Aorta (tissue), 5 donors: ENCODE data around the gene CCNG2. TPM values are rescaled to one million over a fixed set of nuclear protein-coding genes. Genes with fewer than 3 reads are reported as not detected.

Source experiments
- ATAC-seq: fragments of 200-7000 bp; cut with Tn5 transposase; one replicate; pipeline ENCODE4 v1.9.1; 2022; ENCODE audit warnings: moderate library complexity; ENCODE audit not compliant: low FRiP score
- DNase-seq, 2 donors: peaks; one replicate each; pipeline ENCODE4 v3.0.0-alpha.2; 2020
- H3K27ac ChIP-seq, 2 donors: one replicate each; pipeline ENCODE4 v1.5.1; 2013; ENCODE audit warnings: low read length in 2 of 2, mild to moderate bottlenecking in 2 of 2, moderate library complexity in 2 of 2, control low read depth in 1 of 2, inconsistent platforms in 1 of 2, low read depth in 1 of 2
- H3K27me3 ChIP-seq, 2 donors: one replicate each; pipeline ENCODE4 v1.6.1; 2013; ENCODE audit warnings: control low read depth in 1 of 2, low read length in 1 of 2, mild to moderate bottlenecking in 1 of 2, moderate library complexity in 1 of 2; ENCODE audit not compliant: insufficient read depth in 2 of 2, control insufficient read depth in 1 of 2
- H3K36me3 ChIP-seq, 2 donors: one replicate each; pipeline ENCODE4 v1.6.1; 2013; ENCODE audit warnings: control low read depth in 1 of 2, low read length in 1 of 2, mild to moderate bottlenecking in 1 of 2; ENCODE audit not compliant: insufficient read depth in 2 of 2, control insufficient read depth in 1 of 2
- H3K4me1 ChIP-seq, 2 donors: one replicate each; pipeline ENCODE4 v1.6.1; 2013; ENCODE audit warnings: low read length in 2 of 2, control low read depth in 1 of 2, mild to moderate bottlenecking in 1 of 2, moderate library complexity in 1 of 2; ENCODE audit not compliant: insufficient read depth in 2 of 2, control insufficient read depth in 1 of 2
- H3K4me3 ChIP-seq, 2 donors: one replicate each; pipeline ENCODE4 v1.5.1; 2013; ENCODE audit warnings: low read length in 2 of 2, control low read depth in 1 of 2, mild to moderate bottlenecking in 1 of 2
- H3K9me3 ChIP-seq: one replicate; pipeline ENCODE4 v1.6.1; 2013; ENCODE audit warnings: mild to moderate bottlenecking, low read length; ENCODE audit not compliant: control insufficient read depth
- WGBS, 2 donors: extraction: QIAGEN DNeasy Blood & Tissue Kit; methylation state at CpG; one replicate each; pipeline ENCODE4 v1.1.7; 2013; 5-methylcytosine and 5-hydroxymethylcytosine counted together
- intact Hi-C, 2 donors: fragments of 100-400 bp; cut with DNase I; formaldehyde crosslinking; loops; one replicate each; pipeline versions ENCODE4 v1.14.2 to v1.15.0; 2022
- polyA plus RNA-seq, 2 donors: library from polyadenylated mRNA; stranded (reverse); fragments of 200-250 nt; gene quantifications; one replicate each; pipeline ENCODE4 v1.2.3, GENCODE V29; 2013
- total RNA-seq, 2 donors: library from RNA; stranded (reverse); fragmentation: NEBNext Ultra II Directional; extraction: Animal tissue kit (Norgen Biotek cat#: 25700); gene quantifications; one replicate each; pipeline ENCODE4 v1.2.1, GENCODE V29; 2021
- donor health status: healthy with polysubstance abuse.
- donor health status: Bipolar disorder and iron deficiency.
- donor health status: DM: no; HTN: no; CAD: no.
- donor health status: DM: no; HTN: no; CAD: no.
- donor health status: DM: yes; HTN: yes; CAD: no.

CCNG2 gene
- total and polyA plus RNA-seq, 4 donors: 28.8 to 57.5 (median 42.6) TPM

DNA sequence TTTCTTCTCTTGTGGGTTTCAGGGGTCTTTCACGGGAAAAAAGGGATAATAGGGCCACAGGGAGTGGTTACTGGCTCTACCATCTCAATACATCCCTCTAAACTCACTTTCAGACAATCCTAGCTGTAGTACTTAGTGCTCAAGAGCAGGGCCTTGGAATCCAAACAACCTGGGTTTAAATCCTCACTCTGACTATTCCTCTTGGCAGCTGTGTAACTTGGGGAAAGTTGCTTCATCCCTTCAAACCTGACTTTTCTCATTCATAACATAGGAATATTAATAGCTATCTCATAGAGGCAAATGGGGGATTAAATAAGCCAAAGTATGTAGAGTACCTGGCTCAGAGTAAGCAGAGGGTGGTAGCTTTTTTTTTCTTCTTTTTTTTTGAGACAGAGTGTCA is 32.4 kb downstream of the CCNG2 start:
- intact Hi-C loops: no loop called here
- DNase-seq (no peak), ATAC-seq (no peak)
- 78 to 93% methylated on average over 1 of the region's 1 CpG for WGBS, 2 donors
- Histone ChIP-seq H3K36me3 (no peaks in the 10 kb centered on the region), H3K27me3 (peaks cover 0 to 2% of the 10 kb centered on the region in 2 donors), H3K4me3 (no peak overlapping the region), H3K27ac (no peak overlapping the region), H3K9me3 (no peaks in the 10 kb centered on the region), H3K4me1 (no peaks in the 10 kb centered on the region)

DNA sequence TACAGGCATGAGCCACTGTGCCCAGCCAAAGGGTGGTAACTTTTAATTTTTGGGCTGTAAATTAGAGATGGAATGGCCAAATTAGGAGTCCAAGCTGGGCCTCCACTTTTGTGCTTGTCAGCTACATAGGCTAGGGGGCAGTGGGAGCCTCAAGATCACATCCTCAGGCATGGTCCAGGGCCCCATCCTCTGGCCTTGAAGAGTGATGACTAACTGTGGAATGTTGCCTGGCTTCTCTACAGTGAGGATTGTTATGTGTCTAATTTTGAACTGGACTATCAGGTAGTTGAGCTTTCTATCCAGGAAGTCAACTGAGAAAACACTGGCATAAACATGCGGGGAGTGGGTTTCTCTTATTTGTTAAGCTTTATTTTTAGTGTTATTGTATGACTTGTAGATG is 33.0 kb downstream of the CCNG2 start:
- 100% methylated on average over 1 of the region's 1 CpG for WGBS, 2 donors
- DNase-seq (no peak), ATAC-seq (no peak)
- no peaks in the 10 kb centered on the region for H3K36me3 ChIP-seq
- H3K9me3 ChIP-seq: no peaks in the 10 kb centered on the region
- no peak overlapping the region for H3K4me3 ChIP-seq
- peaks cover 0 to 2% of the 10 kb centered on the region in 2 donors for H3K27me3 ChIP-seq
- intact Hi-C loops: no loop called here
- H3K27ac ChIP-seq: no peak overlapping the region
- no peaks in the 10 kb centered on the region for H3K4me1 ChIP-seq

DNA sequence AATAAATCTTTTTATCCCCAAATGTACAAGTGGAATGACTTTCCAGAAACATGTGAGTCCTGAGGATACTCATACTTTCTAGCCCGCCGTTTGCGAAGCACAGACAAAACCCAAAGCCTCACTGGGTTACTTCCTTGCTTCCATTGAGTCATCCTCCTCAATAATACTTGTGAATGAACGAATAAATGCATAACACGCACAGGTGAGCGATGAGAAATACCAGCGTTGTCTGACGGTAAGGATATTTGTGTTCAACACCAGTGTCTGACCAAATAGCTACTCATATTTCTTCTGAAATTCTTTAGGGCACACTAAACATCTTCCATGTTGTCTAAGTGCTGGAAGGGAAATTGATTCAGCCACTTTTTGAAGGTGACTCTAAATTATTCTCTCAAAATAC is 36.0 kb downstream of the CCNG2 start:
- no peaks in the 10 kb centered on the region for H3K9me3 ChIP-seq
- H3K4me3 ChIP-seq: no peak overlapping the region
- intact Hi-C loops: no loop called here
- H3K27ac ChIP-seq: no peak overlapping the region
- DNase-seq: no peak
- no peaks in the 10 kb centered on the region for H3K36me3 ChIP-seq
- H3K4me1 ChIP-seq: no peaks in the 10 kb centered on the region
- H3K27me3 ChIP-seq: peaks cover 0 to 2% of the 10 kb centered on the region in 2 donors
- 86 to 91% methylated on average over 8 of the region's 8 CpGs for WGBS, 2 donors
- ATAC-seq: no peak

DNA sequence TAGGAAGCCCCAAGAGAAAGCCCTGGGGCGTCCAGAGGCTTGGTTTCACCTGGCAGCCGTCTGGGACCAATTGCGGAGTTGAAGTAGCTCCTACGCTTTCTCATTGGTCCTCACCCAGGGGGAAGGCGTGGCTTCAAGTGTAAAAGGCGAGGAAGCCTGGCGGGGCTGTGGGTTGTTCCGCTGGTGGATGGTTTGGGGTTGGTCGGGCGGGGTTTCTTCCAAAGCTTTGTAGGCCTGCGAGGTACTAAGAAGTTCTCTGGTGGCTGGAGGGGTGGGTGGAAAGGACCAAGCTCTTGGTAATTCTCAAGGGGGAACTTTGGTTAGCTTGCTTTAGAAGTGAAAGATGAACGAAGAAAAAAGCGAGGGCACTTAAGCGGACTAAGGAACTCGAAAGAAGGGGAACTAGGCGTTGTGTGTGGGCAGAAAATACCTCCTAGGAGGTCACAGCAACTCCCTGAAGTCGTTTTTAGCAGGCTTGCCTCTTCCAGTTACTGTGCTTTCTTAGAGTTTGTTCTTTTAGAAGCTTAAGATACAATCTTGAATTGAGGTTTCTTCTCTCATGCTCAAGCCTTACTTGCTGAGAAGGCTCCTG is 36.6 kb downstream of the CCNG2 start:
- Histone ChIP-seq H3K27ac (no peak overlapping the region), H3K4me3 (no peak overlapping the region), H3K4me1 (no peaks in the 10 kb centered on the region), H3K9me3 (no peaks in the 10 kb centered on the region), H3K36me3 (no peaks in the 10 kb centered on the region), H3K27me3 (peaks cover 0 to 2% of the 10 kb centered on the region in 2 donors)
- intact Hi-C loops: no loop called here
- DNase-seq (peak; percentile 76 to 81), ATAC-seq (no peak)
- WGBS, 2 donors: 55 to 73% methylated on average over 17 of the region's 17 CpGs

DNA sequence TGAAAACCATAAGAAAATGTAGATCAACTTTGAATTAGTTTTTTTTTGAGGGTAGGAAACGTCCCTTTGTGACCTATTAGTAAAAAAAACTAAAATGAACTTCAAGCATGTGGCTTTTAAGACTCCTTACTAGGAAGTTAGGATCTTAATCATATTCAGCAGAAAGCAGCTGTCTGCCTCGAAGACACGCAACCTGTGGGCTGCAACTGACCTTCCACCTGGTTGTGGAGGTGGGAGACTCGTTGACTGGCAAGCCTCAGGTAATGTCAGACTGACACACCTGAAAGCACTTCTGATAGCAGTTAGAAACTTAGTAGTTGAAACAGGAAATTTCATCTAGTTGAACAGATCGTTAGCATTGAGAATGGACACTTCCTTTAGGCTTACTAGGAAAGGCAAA is 37.4 kb downstream of the CCNG2 start:
- 75 to 79% methylated on average over 5 of the region's 5 CpGs for WGBS, 2 donors

DNA sequence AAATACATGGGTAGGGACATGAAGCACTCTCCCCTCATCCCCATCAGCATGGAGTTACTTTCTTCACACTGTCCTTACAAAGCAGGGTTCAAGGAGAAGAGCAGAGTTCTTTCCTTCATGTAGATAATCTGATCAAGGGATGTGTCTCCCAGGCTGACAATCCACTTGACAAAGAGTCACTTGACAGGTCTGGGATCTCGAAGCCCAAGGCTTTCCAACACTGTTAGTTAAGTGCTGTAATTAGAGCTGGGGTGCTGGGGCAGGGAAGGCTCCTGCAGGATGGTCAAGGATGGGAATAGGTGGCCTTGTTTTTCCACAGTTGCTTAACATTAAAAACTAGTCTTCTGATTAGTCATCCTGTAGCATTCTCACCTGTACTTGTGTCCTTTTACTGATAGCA is 38.0 kb downstream of the CCNG2 start:
- H3K4me3 ChIP-seq: no peak overlapping the region
- no peaks in the 10 kb centered on the region for H3K4me1 ChIP-seq
- intact Hi-C loops: no loop called here
- H3K9me3 ChIP-seq: no peaks in the 10 kb centered on the region
- DNase-seq (no peak), ATAC-seq (no peak)
- H3K27ac ChIP-seq: no peak overlapping the region
- 72 to 82% methylated on average over 1 of the region's 1 CpG for WGBS, 2 donors
- H3K27me3 ChIP-seq: peaks cover 0 to 2% of the 10 kb centered on the region in 2 donors
- H3K36me3 ChIP-seq: no peaks in the 10 kb centered on the region

More for the DNA sequence above, 37.4 kb downstream of the CCNG2 start:
- Histone ChIP-seq H3K9me3 (no peaks in the 10 kb centered on the region), H3K4me1 (no peaks in the 10 kb centered on the region), H3K4me3 (no peak overlapping the region), H3K36me3 (no peaks in the 10 kb centered on the region), H3K27me3 (peaks cover 0 to 2% of the 10 kb centered on the region in 2 donors), H3K27ac (no peak overlapping the region)
- intact Hi-C loops: no loop called here
- DNase-seq (no peak), ATAC-seq (no peak)

DNA sequence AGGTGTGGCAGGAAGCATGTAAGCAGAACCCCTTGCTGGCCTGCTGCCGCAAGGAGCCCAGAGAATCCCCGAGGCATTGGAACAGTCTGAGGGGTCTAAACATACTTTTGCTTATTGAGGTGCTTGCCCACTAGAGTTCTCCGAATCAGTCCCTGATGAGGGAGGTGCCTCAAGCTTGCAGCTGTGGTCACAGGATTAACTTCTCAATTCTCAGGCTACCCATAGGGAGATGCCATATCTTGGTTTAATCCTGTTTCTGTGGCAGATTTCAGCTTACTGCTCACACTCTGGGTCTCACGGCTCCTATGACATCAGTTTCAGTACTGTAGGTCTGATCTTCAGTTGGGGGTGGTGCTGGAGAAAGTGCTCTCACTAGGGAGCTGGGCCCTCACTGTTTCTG is 39.9 kb downstream of the CCNG2 start:
- WGBS, 2 donors: 85 to 90% methylated on average over 4 of the region's 4 CpGs
- intact Hi-C loops: no loop called here

DNA sequence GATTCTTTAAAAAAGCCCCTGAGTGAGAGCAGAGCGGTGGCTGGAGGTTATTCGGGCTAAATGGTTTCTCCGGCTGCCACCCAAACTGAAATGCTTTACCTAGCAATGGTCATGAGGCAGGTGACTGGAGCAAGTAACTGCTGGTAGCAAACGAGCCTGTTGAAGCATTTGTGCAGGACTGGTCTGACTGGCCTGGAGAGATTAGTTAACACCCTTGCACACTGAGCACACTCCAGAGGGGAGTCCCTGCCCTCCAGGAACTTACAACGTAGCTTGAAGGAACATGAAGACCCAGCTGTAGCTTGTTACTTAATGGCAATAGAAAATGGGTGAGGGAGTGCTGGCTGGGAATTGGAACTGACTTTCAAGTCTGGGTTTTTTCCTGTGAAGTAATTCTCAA is 40.4 kb downstream of the CCNG2 start:
- 88 to 90% methylated on average over 5 of the region's 5 CpGs for WGBS, 2 donors
- no peak overlapping the region for H3K27ac ChIP-seq
- peaks cover 0 to 2% of the 10 kb centered on the region in 2 donors for H3K27me3 ChIP-seq
- no peak for ATAC-seq
- H3K4me3 ChIP-seq: no peak overlapping the region
- H3K36me3 ChIP-seq: no peaks in the 10 kb centered on the region
- intact Hi-C loops: no loop called here
- H3K9me3 ChIP-seq: no peaks in the 10 kb centered on the region
- no peak for DNase-seq
- H3K4me1 ChIP-seq: no peaks in the 10 kb centered on the region

More for the DNA sequence above, 39.9 kb downstream of the CCNG2 start:
- ATAC-seq (no peak), DNase-seq (no peak)
- no peaks in the 10 kb centered on the region for H3K9me3 ChIP-seq
- H3K36me3 ChIP-seq: no peaks in the 10 kb centered on the region
- H3K4me3 ChIP-seq: no peak overlapping the region
- H3K27ac ChIP-seq: no peak overlapping the region
- H3K4me1 ChIP-seq: no peaks in the 10 kb centered on the region
- peaks cover 0 to 2% of the 10 kb centered on the region in 2 donors for H3K27me3 ChIP-seq

DNA sequence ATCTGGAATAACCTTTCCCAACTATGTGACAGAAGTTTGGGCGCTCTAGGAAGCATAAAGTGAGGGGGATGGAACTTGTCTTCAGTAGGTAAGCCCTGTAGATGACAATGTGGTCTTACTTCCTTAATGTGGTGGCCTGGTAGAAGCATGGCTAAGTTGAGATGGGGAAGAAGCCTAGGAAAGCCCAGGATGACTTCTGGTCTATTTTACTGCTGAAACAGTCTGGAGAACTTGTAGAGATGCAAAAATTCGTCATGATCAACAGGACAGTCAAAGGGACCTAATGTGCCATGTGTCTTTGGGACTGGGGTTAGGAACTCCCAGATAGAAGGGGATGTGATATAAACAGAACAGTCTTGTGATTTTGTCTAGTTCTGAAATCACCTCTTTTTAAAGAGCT is 40.8 kb downstream of the CCNG2 start:
- H3K27ac ChIP-seq: no peak overlapping the region
- intact Hi-C loops: no loop called here
- DNase-seq (no peak), ATAC-seq (no peak)
- no peaks in the 10 kb centered on the region for H3K36me3 ChIP-seq
- H3K9me3 ChIP-seq: no peaks in the 10 kb centered on the region
- no peak overlapping the region for H3K4me3 ChIP-seq
- peaks cover 0 to 2% of the 10 kb centered on the region in 2 donors for H3K27me3 ChIP-seq
- 82 to 83% methylated on average over 2 of the region's 2 CpGs for WGBS, 2 donors
- H3K4me1 ChIP-seq: no peaks in the 10 kb centered on the region
